BE2C (cell line): ENCODE results near the gene MYOCD.

Experiments
- DNase-seq: peaks from one replicate; pipeline ENCODE4 v3.0.0-alpha.2; 2020
- H3K27me3 ChIP-seq: fragments of 250-450 bp; sonication (Bioruptor Pico); 2 replicates; pipeline ENCODE4 v1.5.1; 2020; ENCODE audit warnings: mild to moderate bottlenecking
- H3K36me3 ChIP-seq: fragments of 250-450 bp; sonication (Bioruptor Pico); 2 replicates; pipeline ENCODE4 v1.5.1; 2020; ENCODE audit warnings: mild to moderate bottlenecking
- H3K4me1 ChIP-seq: fragments of 250-450 bp; sonication (Bioruptor Pico); 2 replicates; pipeline ENCODE4 v1.5.1; 2020
- H3K4me3 ChIP-seq: 2 replicates; pipeline ENCODE4 v1.5.1; 2011; ENCODE audit warnings: low read depth, low read length
- H3K9me3 ChIP-seq: fragments of 250-450 bp; sonication (Bioruptor Pico); 2 replicates; pipeline ENCODE4 v1.5.1; 2020
- TF ChIP-seq, protein P1 (sequence below): IDR thresholded peaks from 2 replicates; pipeline ENCODE4 v1.5.1; 2012; ENCODE audit warnings: mild to moderate bottlenecking, low read depth, low read length

The MYOCD gene

GRCh38 chr17:12680993-12681392 lies 15.3 kb downstream of the MYOCD start:
- TF ChIP-seq, protein P1, sequence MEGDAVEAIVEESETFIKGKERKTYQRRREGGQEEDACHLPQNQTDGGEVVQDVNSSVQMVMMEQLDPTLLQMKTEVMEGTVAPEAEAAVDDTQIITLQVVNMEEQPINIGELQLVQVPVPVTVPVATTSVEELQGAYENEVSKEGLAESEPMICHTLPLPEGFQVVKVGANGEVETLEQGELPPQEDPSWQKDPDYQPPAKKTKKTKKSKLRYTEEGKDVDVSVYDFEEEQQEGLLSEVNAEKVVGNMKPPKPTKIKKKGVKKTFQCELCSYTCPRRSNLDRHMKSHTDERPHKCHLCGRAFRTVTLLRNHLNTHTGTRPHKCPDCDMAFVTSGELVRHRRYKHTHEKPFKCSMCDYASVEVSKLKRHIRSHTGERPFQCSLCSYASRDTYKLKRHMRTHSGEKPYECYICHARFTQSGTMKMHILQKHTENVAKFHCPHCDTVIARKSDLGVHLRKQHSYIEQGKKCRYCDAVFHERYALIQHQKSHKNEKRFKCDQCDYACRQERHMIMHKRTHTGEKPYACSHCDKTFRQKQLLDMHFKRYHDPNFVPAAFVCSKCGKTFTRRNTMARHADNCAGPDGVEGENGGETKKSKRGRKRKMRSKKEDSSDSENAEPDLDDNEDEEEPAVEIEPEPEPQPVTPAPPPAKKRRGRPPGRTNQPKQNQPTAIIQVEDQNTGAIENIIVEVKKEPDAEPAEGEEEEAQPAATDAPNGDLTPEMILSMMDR: no peak
- no peak for DNase-seq
- Histone ChIP-seq H3K36me3 (no peaks in the 10 kb centered on the region), H3K4me1 (no peaks in the 10 kb centered on the region), H3K27me3 (no peaks in the 10 kb centered on the region), H3K4me3 (no peak overlapping the region), H3K9me3 (no peaks in the 10 kb centered on the region)

DNA sequence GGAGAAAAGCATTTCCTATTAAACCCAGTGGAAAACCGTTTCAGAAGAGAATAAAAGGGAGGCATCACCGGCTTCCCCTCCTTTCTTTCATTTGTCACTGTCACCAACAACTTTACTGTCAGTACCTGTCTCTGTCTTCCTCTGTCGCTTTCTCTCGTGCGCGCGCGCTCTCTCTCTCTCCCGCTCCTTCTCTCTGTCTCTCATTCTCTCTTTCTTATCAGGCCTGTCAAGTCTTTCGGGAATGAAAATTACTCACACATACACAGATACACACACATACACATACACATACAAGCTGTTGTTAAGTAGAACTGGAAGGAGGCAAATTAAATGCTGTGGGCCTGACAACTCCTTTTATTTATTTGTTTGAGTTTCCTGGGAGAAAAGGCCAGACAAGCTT lies 17.6 kb downstream of the MYOCD start:
- Histone ChIP-seq H3K4me1 (no peaks in the 10 kb centered on the region), H3K27me3 (no peaks in the 10 kb centered on the region), H3K4me3 (no peak overlapping the region), H3K36me3 (no peaks in the 10 kb centered on the region), H3K9me3 (no peaks in the 10 kb centered on the region)
- TF ChIP-seq, protein P1: no peak
- DNase-seq: no peak

DNA sequence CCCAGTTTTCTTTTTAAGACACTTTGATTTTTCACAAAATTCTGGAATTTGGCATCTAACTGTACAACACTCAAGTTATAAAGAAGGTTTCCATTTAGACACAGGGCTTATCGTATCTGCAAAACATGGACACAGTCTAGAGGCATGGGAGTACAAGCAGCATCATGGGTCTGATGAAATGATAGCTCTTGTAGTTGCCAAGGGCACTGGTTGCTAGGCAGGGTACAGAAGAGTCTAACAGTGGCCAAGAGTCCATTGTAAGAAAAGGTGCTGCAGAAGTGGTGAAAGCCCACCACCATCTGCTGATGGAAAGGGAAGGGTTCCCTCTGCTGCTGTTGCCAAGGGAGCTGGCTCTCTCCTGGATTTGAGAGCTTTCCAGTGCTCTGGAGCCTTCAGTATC lies 20.8 kb downstream of the MYOCD start:
- TF ChIP-seq, protein P1: no peak
- Histone ChIP-seq H3K4me1 (no peaks in the 10 kb centered on the region), H3K9me3 (no peaks in the 10 kb centered on the region), H3K27me3 (no peaks in the 10 kb centered on the region), H3K4me3 (no peak overlapping the region), H3K36me3 (no peaks in the 10 kb centered on the region)
- no peak for DNase-seq

DNA sequence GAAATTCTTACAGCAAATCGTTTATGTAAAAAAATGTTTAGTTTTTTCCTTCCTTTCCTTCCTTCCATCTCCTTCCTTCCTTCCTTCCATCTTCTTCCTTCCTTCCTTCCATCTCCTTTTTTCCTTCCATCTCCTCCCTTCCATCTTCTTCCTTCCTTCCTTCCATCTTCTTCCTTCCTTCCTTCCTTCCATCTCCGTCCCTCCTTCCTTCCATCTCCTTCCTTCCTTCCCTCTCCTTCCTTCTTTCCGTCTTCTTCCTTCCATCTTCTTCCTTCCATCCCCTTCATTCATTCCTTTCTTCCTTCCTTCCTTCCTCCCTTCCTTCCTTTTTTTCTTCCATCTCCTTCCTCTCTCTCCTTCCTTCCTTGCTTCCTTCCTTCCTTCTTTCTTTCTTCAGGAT lies 22.7 kb downstream of the MYOCD start:
- no peaks in the 10 kb centered on the region for H3K4me1 ChIP-seq
- TF ChIP-seq, protein P1: no peak
- H3K4me3 ChIP-seq: no peak overlapping the region
- H3K9me3 ChIP-seq: no peaks in the 10 kb centered on the region
- no peaks in the 10 kb centered on the region for H3K36me3 ChIP-seq
- no peaks in the 10 kb centered on the region for H3K27me3 ChIP-seq
- no peak for DNase-seq

DNA sequence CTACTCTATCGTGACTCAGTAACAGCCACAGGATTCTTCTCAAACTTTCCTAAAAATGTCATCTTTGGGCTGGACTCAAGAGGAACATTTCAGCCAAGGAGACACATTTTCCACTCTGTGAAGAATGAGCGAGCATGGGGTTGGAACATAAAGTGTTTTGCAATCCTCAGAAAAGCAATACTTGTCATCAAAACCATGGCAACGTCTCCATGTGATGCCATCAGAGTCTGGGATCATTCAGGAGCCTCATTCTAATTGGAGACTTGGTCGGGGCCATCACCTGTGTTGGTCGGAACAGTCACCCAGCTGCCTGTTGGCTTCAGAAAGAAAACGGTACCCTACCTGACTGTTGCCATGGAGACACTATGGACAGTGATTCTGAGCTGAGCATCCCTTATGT lies 25.5 kb downstream of the MYOCD start:
- Histone ChIP-seq H3K27me3 (no peaks in the 10 kb centered on the region), H3K9me3 (no peaks in the 10 kb centered on the region), H3K4me1 (no peaks in the 10 kb centered on the region), H3K4me3 (no peak overlapping the region), H3K36me3 (no peaks in the 10 kb centered on the region)
- DNase-seq: no peak
- TF ChIP-seq, protein P1: no peak

DNA sequence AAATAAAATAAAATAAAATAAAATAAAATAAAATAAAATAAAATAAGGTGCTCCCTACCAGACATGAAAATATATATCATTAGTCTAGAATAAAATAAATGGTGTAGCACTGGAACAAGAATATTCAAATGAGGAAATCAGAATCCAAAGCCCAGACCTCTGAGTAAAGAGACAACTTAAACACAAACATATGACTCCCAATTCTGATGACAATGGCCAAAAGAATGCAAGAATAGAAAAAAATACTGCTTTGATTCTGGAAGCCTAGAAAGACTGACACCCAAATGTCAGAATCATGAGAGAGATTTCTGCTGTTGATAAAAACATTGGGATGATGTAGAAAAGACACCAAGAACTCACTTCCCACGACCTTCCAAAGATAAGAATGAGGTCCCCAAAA lies 27.9 kb downstream of the MYOCD start:
- DNase-seq: no peak

More for the DNA sequence above, 27.9 kb downstream of the MYOCD start:
- TF ChIP-seq, protein P1: no peak
- H3K4me3 ChIP-seq: no peak overlapping the region
- no peaks in the 10 kb centered on the region for H3K36me3 ChIP-seq
- H3K27me3 ChIP-seq: no peaks in the 10 kb centered on the region
- no peaks in the 10 kb centered on the region for H3K9me3 ChIP-seq
- H3K4me1 ChIP-seq: no peaks in the 10 kb centered on the region
